B cell (primary cell): ENCODE measurements around the gene HFE.

Source experiments
- EZH2 ChIP-seq: IDR thresholded peaks from 2 replicates; pipeline ENCODE4 v1.6.1; 2012; ENCODE audit warnings: borderline replicate concordance, low read depth, mild to moderate bottlenecking, moderate library complexity, low read length; ENCODE audit not compliant: insufficient read depth, poor library complexity, severe bottlenecking
- TF ChIP-seq, protein P1 (sequence below): fragments of 200-600 bp; IDR thresholded peaks from one replicate; pipeline ENCODE4 v1.8.0; 2022; ENCODE audit warnings: antibody characterized with exemption, mild to moderate bottlenecking

GRCh38 chr6:26128013-26128771, 41.0 kb downstream of the HFE start:
- TF ChIP-seq, protein P1, sequence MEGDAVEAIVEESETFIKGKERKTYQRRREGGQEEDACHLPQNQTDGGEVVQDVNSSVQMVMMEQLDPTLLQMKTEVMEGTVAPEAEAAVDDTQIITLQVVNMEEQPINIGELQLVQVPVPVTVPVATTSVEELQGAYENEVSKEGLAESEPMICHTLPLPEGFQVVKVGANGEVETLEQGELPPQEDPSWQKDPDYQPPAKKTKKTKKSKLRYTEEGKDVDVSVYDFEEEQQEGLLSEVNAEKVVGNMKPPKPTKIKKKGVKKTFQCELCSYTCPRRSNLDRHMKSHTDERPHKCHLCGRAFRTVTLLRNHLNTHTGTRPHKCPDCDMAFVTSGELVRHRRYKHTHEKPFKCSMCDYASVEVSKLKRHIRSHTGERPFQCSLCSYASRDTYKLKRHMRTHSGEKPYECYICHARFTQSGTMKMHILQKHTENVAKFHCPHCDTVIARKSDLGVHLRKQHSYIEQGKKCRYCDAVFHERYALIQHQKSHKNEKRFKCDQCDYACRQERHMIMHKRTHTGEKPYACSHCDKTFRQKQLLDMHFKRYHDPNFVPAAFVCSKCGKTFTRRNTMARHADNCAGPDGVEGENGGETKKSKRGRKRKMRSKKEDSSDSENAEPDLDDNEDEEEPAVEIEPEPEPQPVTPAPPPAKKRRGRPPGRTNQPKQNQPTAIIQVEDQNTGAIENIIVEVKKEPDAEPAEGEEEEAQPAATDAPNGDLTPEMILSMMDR: no peak
- no peak for TF ChIP-seq EZH2
